B cell (primary cell): Measurements from ENCODE around the gene AMPH. TPM values are rescaled to one million over a fixed set of nuclear protein-coding genes. Genes with fewer than 3 reads are reported as not detected.
A peak's percentile ranks its signal among the peaks of the same experiment; 100 is the strongest.

Experiments
- ATAC-seq: fragments of 200-7000 bp; cut with Tn5 transposase; one replicate; pipeline ENCODE4 v1.10.0; 2021; ENCODE audit warnings: low read depth, mild to moderate bottlenecking, moderate number of reproducible peaks, moderate library complexity
- CTCF ChIA-PET: fragments of 350-600 bp; sonication (Branson Sonifier 250); formaldehyde crosslinking; loops from one replicate; lab custom pipeline; 2021; ENCODE audit warnings: antibody characterized with exemption, inconsistent platforms; lab: Charles Lee
- POLR2A ChIA-PET: fragments of 350-600 bp; sonication (Branson Sonifier 250); formaldehyde crosslinking; loops from one replicate; lab custom pipeline; 2021; ENCODE audit warnings: antibody characterized with exemption; lab: Charles Lee
- DNase-seq: peaks from one replicate; pipeline ENCODE4 v3.0.0; 2013
- H2AFZ ChIP-seq: 2 replicates; pipeline ENCODE4 v1.6.1; 2012; ENCODE audit warnings: mild to moderate bottlenecking, low read depth, low read length; ENCODE audit not compliant: insufficient read depth, poor library complexity, severe bottlenecking
- H3K27ac ChIP-seq, 2 donors: 1 replicate in 1 of 2; 2 replicates in 1 of 2; pipeline ENCODE4 v1.5.1; 2012 to 2013; ENCODE audit warnings: low read length in 2 of 2, mild to moderate bottlenecking in 2 of 2, moderate library complexity in 1 of 2
- H3K27me3 ChIP-seq, 4 experiments: fragments of 200-600 bp in 1 of 4; sonication (generic) in 1 of 4; replicated peaks in 1 of 4; 1 replicate in 2 of 4; 2 replicates in 2 of 4; pipeline versions ENCODE4 v1.6.1 to v1.7.0; 2013 to 2016; ENCODE audit warnings: low read length in 3 of 4, mild to moderate bottlenecking in 2 of 4, mixed read lengths in 1 of 4, moderate library complexity in 1 of 4; ENCODE audit not compliant: insufficient read depth in 4 of 4, control insufficient read depth in 3 of 4; ENCODE audit errors: control extremely low read depth in 1 of 4
- H3K36me3 ChIP-seq, 2 experiments: replicated peaks in 1 of 2; 1 replicate in 1 of 2; 2 replicates in 1 of 2; pipeline versions ENCODE4 v1.6.1 to v1.7.1; 2013; ENCODE audit warnings: low read length in 1 of 2; ENCODE audit not compliant: insufficient read depth in 2 of 2, control insufficient read depth in 1 of 2; ENCODE audit errors: control extremely low read depth in 1 of 2, extremely low read depth in 1 of 2
- H3K4me1 ChIP-seq, 2 donors: fragments of 200-600 bp in 1 of 2; sonication (generic) in 1 of 2; 1 replicate in 1 of 2; 2 replicates in 1 of 2; pipeline versions ENCODE4 v1.5.1 to v1.6.1; 2013 to 2017; ENCODE audit warnings: low read length in 2 of 2; ENCODE audit not compliant: control insufficient read depth in 2 of 2, insufficient read depth in 2 of 2
- H3K4me2 ChIP-seq: replicated peaks from 2 replicates; pipeline ENCODE3; 2012; ENCODE audit warnings: mild to moderate bottlenecking, low read depth, low read length; ENCODE audit not compliant: poor library complexity, severe bottlenecking
- H3K4me3 ChIP-seq, 5 experiments: fragments of 200-600 bp in 1 of 5; sonication (generic) in 1 of 5; 1 replicate in 3 of 5; 2 replicates in 2 of 5; pipeline versions ENCODE4 v1.5.1 to v1.7.0; 2011 to 2016; ENCODE audit warnings: low read length in 4 of 5, mild to moderate bottlenecking in 4 of 5, low read depth in 2 of 5, control low read depth in 1 of 5, moderate library complexity in 1 of 5; ENCODE audit not compliant: insufficient read depth in 1 of 5; ENCODE audit errors: control extremely low read depth in 1 of 5, extremely low read depth in 1 of 5
- H3K79me2 ChIP-seq: fragments of 200-600 bp; sonication (generic); one replicate; pipeline ENCODE4 v1.6.0; 2016; ENCODE audit warnings: low read length; ENCODE audit not compliant: control insufficient read depth, insufficient read depth
- H3K9ac ChIP-seq: fragments of 200-600 bp; sonication (generic); 2 replicates; pipeline ENCODE4 v1.6.1; 2017; ENCODE audit warnings: mild to moderate bottlenecking, low read length, moderate library complexity
- H3K9me3 ChIP-seq, 3 donors: one replicate each; pipeline versions ENCODE4 v1.6.1 to v1.7.1; 2013; ENCODE audit warnings: low read length in 2 of 3; ENCODE audit not compliant: control insufficient read depth in 2 of 3, insufficient read depth in 1 of 3; ENCODE audit errors: control extremely low read depth in 1 of 3
- H4K20me1 ChIP-seq: 2 replicates; pipeline ENCODE4 v1.6.0; 2012; ENCODE audit warnings: mild to moderate bottlenecking, low read length; ENCODE audit not compliant: insufficient read depth, control insufficient read depth, poor library complexity, severe bottlenecking
- H3K27ac Mint-ChIP-seq: one replicate; pipeline ENCODE4 v1.8.0; 2021; ENCODE audit warnings: mixed read lengths
- H3K27me3 Mint-ChIP-seq: one replicate; pipeline ENCODE4 v1.8.0; 2021; ENCODE audit warnings: mixed read lengths
- H3K4me1 Mint-ChIP-seq: one replicate; pipeline ENCODE4 v1.8.0; 2021; ENCODE audit warnings: mixed read lengths
- H3K4me3 Mint-ChIP-seq: one replicate; pipeline ENCODE4 v1.8.0; 2021; ENCODE audit warnings: mixed read lengths
- H3K9me3 Mint-ChIP-seq: one replicate; pipeline ENCODE4 v1.8.0; 2022; ENCODE audit warnings: mixed read lengths; ENCODE audit not compliant: insufficient read depth
- EZH2 ChIP-seq: IDR thresholded peaks from 2 replicates; pipeline ENCODE4 v1.6.1; 2012; ENCODE audit warnings: borderline replicate concordance, low read depth, mild to moderate bottlenecking, moderate library complexity, low read length; ENCODE audit not compliant: insufficient read depth, poor library complexity, severe bottlenecking
- WGBS: methylation state at CpG from one replicate; pipeline ENCODE4 v1.1.5; 2013; ENCODE audit warnings: missing lambda C conversion rate; ENCODE audit not compliant: insufficient coverage; 5-methylcytosine and 5-hydroxymethylcytosine counted together
- intact Hi-C: fragments of 100-400 bp; cut with micrococcal nuclease; formaldehyde crosslinking; loops from one replicate; pipeline ENCODE4 v1.10.0; 2022
- polyA plus RNA-seq: library from polyadenylated mRNA; depleted of rRNA; stranded (reverse); fragments of >200 nt; gene quantifications from 2 replicates; pipeline ENCODE4 v1.2.3, GENCODE V29; 2012
- total RNA-seq, 2 donors: library from RNA; stranded (reverse); fragments of 120-200 nt in 1 of 2; gene quantifications; 1 replicate in 1 of 2; 2 replicates in 1 of 2; pipeline versions ENCODE4 v1.2.3 to v1.2.4, GENCODE V29; 2013 to 2022
- TF ChIP-seq, protein P1 (sequence below): fragments of 200-600 bp; IDR thresholded peaks from one replicate; pipeline ENCODE4 v1.8.0; 2022; ENCODE audit warnings: antibody characterized with exemption, mild to moderate bottlenecking

Gene AMPH
- total and polyA plus RNA-seq, 2 donors (not counting 1 experiment from before 2014, with no cell fraction given): not detected

DNA sequence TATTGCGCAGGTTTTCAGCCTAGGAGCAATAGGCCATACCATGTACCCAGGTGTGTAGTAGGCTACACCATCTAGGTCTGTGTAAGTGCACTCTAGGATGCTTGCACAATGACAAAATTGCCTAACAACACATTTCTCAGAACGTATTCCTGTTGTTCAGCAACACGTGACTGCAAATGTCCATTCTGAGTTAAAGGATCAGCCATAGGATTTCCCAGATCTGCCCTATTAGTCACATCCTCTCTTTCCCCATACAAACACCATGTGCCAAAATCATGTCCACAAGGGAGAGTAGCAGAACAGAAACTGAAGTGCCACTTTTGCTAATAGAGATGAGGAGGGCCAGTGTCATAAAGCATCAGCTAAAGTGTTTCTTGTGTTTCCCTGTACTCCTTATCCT, 42.6 kb upstream of the AMPH start:
- CTCF ChIA-PET: interaction anchor here (1.4 to 2.3 kb wide), 2 partner anchors 14 to 275 kb away, joined by 5 to 9 read pairs; no protein-coding TSS in a partner anchor
- Histone ChIP-seq H3K9ac (no peak overlapping the region), H3K4me1 (peaks cover 16 to 21% of the 10 kb centered on the region in 2 donors), H3K4me2 (no peak overlapping the region), H2AFZ (no peak overlapping the region), H3K36me3 (no peaks in the 10 kb centered on the region), H4K20me1 (no peaks in the 10 kb centered on the region), H3K9me3 (peaks cover 0 to 5% (median 0%) of the 10 kb centered on the region in 3 donors), H3K79me2 (no peaks in the 10 kb centered on the region), H3K27ac (no peak overlapping the region), H3K27me3 (no peaks in the 10 kb centered on the region), H3K4me3 (no peak overlapping the region)
- no peak overlapping the region for H3K27ac Mint-ChIP-seq
- ATAC-seq (no peak), DNase-seq (no peak)
- no peak for TF ChIP-seq EZH2
- TF ChIP-seq, protein P1, sequence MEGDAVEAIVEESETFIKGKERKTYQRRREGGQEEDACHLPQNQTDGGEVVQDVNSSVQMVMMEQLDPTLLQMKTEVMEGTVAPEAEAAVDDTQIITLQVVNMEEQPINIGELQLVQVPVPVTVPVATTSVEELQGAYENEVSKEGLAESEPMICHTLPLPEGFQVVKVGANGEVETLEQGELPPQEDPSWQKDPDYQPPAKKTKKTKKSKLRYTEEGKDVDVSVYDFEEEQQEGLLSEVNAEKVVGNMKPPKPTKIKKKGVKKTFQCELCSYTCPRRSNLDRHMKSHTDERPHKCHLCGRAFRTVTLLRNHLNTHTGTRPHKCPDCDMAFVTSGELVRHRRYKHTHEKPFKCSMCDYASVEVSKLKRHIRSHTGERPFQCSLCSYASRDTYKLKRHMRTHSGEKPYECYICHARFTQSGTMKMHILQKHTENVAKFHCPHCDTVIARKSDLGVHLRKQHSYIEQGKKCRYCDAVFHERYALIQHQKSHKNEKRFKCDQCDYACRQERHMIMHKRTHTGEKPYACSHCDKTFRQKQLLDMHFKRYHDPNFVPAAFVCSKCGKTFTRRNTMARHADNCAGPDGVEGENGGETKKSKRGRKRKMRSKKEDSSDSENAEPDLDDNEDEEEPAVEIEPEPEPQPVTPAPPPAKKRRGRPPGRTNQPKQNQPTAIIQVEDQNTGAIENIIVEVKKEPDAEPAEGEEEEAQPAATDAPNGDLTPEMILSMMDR: no peak
- H3K4me1 Mint-ChIP-seq: peaks cover 18% of the 10 kb centered on the region
- H3K9me3 Mint-ChIP-seq: no peaks in the 10 kb centered on the region
- POLR2A ChIA-PET: no interaction called here
- H3K27me3 Mint-ChIP-seq: peaks cover 3% of the 10 kb centered on the region
- intact Hi-C loops: no loop called here
- no peak overlapping the region for H3K4me3 Mint-ChIP-seq
- WGBS: 100% methylated on average over 2 of the region's 3 CpGs

DNA sequence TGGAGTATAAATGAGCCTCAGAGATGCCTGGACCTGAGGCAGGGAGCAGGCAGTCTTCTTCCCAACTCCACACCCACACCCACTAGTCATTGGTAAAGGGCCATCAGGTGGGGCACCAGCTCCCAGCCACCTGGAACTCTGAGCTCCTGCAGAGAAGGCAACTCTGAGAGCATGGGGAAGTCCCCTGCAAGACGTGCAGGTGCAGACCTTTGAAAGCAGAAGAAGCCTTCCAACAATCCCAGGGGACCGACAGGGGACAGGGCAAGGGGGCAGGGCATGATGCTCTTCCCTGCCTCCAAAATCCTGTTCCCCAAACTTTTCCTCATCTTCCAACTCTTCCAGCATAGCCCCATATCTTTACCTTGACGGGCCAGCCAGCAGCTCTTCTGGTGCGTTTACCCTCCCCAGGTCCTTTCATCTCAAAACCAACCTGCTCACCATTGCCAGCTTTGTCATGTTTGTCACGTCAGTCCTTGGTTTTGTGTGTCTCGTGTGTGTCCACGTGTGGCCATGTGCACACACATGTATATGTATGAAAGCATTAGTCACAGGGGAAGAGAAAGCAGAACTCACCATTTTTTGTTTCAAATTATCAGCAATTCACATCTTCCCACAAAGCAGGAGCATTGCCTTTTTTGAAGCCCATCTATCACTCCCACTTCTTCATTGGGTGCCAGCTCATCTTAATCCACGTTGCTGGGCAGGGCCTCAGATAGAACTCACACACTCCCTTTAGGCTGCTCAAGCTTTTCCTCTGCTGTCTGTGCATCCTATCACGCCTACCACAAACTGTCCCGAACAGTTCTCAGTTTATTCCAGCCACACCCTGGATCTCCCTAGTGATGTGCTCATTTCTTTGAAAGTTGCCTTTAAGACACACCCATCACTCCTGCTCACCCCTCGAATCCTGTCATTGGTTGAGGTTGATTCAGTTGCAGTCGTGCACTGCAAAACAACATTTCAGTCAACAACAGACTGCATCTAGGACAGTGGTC, 41.0 kb upstream of the AMPH start:
- Histone ChIP-seq H3K9ac (peak overlapping the region; percentile 1), H4K20me1 (no peaks in the 10 kb centered on the region), H3K4me3 (no peak overlapping the region), H3K79me2 (no peaks in the 10 kb centered on the region), H3K27ac (peak overlapping the region; percentile 55 to 75), H3K36me3 (no peaks in the 10 kb centered on the region), H2AFZ (peak overlapping the region; percentile 53), H3K27me3 (no peaks in the 10 kb centered on the region), H3K4me2 (peak overlapping the region; percentile 55), H3K4me1 (peaks cover 16 to 21% of the 10 kb centered on the region in 2 donors), H3K9me3 (no peaks in the 10 kb centered on the region)
- H3K9me3 Mint-ChIP-seq: no peaks in the 10 kb centered on the region
- intact Hi-C loops: no loop called here
- peaks cover 5% of the 10 kb centered on the region for H3K27me3 Mint-ChIP-seq
- 23% methylated on average over 9 of the region's 12 CpGs for WGBS
- peak overlapping the region; percentile 67 for H3K4me3 Mint-ChIP-seq
- peaks cover 18% of the 10 kb centered on the region for H3K4me1 Mint-ChIP-seq
- peak; percentile 93 for ATAC-seq
- TF ChIP-seq, protein P1: no peak
- TF ChIP-seq EZH2: no peak
- peak overlapping the region; percentile 87 for H3K27ac Mint-ChIP-seq
- ChIA-PET CTCF (interaction anchor here (1.1 to 2.2 kb wide), 3 partner anchors 12 to 298 kb away, joined by 3 to 8 read pairs (median 5); no protein-coding TSS in a partner anchor), POLR2A (no interaction called here)
- peak; percentile 90 for DNase-seq
